HG03159 (cell line): Measurements from ENCODE around the gene PDIA6.
"Not testable (repeated sequence)": the region's sequence is repeated elsewhere in the genome, so short reads cannot be mapped to it uniquely, and the experiment has no call there.

Experiments
- ATAC-seq: cut with Tn5 transposase; IDR thresholded peaks from one replicate; pipeline ENCODE4 v1.9.1; 2021; ENCODE audit warnings: mild to moderate bottlenecking, moderate library complexity; ENCODE audit not compliant: unreplicated experiment

Gene PDIA6

DNA sequence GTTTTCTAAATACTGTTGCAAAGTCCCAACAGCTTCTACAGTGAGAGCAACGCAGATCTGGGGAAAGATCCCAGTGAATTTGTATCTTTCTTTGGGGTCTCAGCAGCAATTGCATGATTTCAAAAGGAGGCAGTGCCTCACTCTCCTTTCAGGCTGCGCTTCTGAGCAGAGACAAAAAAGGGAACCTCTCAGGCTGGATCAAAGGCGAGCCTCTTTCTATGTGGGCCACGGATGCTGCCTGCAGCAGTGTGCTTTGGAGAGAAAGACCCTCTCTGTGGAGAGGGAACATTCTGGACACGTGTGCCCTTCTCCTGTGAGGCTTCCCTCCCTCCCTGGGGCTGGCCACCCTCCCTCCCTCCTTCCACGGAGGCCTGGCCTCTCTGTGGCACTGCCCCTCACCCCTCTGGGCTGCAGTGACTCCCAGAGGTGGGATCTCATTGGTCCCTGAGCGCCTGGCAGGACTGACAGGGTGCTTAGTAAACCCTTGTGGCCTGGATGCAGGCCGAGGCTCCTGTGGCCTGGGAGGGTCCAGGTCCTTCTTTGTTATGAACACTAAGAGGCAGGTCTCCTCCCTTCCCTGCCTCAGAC lies 21.6 kb upstream of the PDIA6 start:
- no peak for ATAC-seq

- no peak for ATAC-seq
Measured at GRCh38 chr2:10833021-10833420, 20.4 kb upstream of the PDIA6 start.

DNA sequence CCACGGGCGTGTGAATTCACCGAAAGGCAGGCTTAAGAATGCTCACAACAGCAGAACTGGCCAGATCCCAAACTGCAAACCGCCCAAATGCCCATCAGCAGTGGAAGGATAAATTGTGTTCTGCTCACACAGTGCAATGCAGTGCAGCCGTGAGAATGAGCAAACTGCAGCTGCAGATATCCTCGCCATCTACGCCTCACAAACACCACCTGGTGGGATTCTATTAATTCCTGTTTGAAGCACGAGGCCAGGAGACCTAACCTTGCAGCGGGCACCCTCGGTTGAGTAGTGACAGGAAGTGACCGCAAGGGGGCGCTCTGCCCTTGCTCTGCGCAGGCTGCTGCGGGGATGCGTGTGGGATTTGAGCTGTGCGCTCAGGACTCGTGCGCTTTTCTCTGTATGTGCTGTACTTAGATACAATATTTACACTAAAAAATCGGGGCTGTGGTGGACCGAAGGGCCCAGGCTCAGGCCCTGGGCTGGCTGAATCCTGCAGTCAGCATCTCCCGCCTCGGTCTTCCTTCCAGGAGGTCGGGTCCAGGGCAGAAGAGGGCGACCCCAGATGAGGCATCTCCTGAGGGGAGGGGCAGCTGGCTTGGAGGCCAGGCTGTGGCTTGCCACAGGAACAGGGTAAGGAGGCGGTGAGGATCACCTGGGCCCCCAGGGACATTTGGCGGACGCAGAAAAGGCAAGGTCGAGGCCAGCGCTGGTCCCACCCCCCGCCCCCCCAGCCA lies 19.8 kb upstream of the PDIA6 start:
- peak; percentile 82 for ATAC-seq

DNA sequence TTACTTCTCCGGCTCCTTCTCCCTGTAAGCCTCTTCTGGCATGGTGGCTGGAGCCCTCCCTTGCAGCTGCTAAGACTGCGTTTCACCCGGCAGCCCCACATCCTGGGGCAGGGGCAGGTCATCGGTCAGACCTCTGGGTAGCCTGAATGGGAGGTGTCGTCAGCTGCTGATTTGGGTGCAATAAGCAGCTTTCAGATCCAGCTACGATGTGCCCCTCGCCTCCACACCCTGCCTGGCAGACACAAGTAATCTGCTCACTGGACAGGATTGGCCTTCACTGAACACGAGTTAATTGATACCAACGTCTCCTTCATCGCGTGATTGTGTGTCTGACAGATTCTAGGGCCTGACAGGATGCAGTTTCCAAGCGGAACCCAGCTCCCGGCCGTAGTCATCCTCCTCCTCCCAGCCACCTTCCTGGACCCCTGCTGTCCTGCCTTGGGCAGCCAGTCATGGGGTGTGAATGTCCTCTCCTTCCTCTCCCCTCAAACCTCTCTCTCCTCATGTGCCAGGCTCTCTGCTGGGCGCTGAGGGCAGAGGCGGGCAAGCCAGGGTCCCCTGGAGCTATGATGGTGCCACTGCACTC lies 18.9 kb upstream of the PDIA6 start:
- no peak for ATAC-seq

DNA sequence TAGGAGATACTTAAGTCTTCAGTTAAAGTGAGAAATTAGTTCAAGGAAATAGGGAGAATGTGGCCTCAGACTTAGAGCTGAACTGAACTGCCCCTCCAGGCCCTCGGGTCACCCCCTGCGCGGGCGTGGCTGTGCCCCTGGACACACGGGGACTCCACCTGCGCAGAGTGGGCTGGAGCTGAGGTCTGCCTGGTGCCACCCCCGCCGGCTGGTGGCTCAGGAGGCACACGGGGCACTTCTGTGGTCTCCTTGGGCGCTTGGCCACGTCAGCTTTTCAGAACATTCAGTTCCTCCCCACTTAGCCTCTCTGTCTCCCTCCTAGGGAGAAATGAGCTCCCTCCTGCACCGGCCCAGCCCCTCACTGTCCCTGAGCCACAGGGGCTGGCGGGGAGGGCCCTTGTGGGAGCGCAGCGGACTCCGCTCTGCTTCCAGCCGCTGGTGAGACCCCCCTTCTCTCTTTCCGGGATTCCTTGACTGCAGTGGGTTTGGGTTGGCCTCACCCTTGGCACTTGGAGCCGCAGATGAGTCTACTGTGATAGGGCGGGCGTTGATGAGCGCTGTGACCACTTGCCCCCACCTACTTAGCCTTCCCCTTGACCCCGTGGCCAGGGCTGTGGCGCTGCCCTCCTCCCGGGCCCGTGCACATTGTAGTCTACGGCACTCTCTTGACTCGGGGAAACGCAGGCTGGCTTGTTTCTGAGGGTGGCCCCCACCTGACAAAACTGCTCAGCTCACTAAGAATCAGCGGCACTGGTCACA lies 18.2 kb upstream of the PDIA6 start:
- ATAC-seq: no peak

GRCh38 chr2:10830203-10830602 lies 17.6 kb upstream of the PDIA6 start:
- no peak for ATAC-seq

- no peak for ATAC-seq
Measured at GRCh38 chr2:10829299-10829698, 16.7 kb upstream of the PDIA6 start.

DNA sequence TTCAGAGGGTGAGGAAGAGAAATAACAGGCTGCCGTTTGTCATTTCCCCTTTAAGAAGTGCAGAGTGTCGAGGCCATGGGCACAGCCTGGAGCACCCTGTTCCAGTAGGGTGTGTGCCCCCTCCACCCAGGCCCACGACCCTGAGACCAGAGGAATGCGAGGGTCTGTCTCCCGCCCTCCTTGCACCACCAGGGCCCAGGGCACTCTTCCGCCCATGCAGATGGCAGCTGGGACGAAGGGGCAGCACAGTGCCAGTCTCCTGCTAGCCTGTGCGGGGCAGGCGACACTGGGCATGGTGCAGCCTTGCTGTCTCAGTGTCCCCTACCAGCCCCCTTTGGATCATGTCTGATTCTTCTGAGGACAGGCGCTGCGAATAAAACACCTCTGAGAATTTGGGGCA lies 15.8 kb upstream of the PDIA6 start:
- no peak for ATAC-seq

DNA sequence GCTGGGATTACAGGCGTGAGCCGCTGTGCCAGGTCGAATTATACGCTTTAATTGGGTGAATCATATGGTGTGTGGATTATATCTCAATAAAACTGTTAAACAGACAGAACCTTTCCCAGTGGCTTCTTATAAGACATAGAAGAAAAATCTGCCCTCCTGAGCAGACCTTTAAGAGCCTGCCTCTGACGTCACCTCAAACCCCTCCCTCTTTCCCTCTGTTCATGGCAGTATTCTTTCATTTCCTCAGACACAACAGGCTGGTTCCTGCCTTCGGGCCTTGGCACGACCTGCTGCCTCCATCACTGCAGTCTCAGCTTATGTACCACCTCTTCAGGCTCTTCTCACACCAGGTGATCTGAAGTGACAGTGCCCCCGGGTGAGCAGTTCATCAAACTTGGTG lies 14.0 kb upstream of the PDIA6 start:
- no peak for ATAC-seq

DNA sequence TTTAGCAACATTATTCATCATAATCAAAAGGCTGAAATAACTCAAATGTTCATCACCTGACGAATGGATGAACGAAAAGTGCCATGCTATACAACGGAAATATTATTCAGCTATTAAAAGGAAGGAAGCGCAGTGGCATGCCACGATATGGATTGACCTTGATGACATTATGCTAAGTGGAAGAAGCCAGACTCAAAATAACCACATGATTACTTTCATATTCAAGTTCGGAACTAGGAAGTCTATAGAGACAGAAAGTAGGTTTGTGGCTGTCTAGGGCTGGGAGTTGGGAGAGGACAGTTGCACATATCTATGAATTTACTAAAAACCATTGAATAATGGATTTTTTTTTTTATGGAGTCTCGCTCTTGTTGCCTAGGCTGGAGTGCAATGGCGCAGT lies 13.4 kb upstream of the PDIA6 start:
- ATAC-seq: no peak

DNA sequence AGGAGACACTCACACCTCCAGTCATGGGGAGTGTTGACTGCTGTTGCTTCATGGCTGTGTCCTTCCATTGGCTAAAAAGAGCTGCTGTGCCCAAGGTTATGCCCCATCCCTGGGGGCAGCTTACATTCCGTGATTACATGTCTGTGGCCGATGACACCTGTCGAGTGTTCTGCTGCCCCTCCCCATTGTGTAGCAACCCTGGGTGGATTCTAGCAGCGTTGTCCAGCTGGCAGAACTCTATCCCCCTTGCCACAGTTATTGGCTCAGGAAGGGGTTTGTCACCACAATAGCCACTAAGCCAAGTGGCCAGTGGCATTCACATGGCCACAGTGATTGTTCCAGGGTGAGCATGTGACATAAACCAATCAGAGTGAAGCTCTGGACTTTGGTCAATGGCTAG lies 11.6 kb upstream of the PDIA6 start:
- no peak for ATAC-seq

GRCh38 chr2:10820978-10821695 lies 8.6 kb upstream of the PDIA6 start:
- no peak for ATAC-seq

- no peak for ATAC-seq
Measured at GRCh38 chr2:10820562-10820961, 8.0 kb upstream of the PDIA6 start.

GRCh38 chr2:10819714-10820314 lies 7.2 kb upstream of the PDIA6 start:
- no peak for ATAC-seq

- ATAC-seq: no peak
Measured at GRCh38 chr2:10818984-10819383, 6.4 kb upstream of the PDIA6 start.

DNA sequence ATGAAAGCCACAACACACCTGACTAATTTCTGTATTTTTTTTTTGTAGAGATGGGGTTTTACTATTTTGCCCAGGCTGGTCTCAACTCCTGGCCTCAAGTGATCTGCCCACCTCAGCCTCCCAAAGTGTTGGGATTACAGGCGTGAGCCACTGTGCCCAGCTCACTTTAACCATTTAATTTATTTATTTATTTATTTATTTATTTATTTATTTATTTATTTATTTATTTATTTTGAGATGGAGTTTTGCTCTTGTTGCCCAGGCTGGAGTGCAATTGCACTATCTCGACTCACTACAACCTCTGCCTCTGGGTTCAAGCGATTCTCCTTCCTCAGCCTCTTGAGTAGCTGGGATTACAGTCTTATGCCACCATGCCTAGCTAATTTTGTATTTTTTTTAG lies 5.7 kb upstream of the PDIA6 start:
- not testable (repeated sequence) for ATAC-seq

- no peak for ATAC-seq
Measured at GRCh38 chr2:10817413-10817812, 4.8 kb upstream of the PDIA6 start.

DNA sequence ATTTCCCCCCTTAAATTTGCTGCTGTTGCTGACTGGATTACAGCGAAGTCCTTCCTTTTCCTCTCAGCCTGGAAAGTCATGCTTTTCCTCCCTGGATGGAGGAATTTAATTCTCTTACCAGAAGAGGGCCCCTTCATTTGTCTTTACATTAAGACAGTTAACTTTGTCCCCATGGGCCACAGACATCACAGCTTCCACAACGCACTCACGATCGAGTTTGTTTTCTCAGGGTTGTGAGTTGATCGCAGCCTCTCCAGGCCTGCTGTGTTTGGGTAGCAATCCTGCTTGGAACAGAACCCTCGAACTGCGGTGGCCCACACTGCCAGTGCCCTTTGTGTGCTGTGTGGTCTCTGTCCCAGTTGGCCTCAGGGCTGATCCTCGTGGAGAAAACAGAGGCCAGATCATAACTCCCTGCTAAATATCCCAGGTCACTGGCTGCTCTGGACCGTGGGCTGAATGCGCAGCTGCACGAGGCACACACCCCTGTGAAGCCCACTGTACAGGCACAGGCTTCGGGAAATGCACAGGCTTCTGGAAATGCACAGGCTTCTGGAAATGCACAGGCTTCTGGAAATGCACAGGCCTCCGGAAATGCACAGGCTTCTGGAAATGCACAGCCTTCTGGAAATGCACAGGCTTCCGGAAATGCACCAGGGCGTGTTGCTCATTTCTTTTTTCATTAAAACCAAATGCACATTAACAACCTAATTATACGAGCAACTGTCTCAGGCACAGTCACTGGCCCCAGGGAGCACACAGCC lies 2.2 kb upstream of the PDIA6 start:
- no peak for ATAC-seq

DNA sequence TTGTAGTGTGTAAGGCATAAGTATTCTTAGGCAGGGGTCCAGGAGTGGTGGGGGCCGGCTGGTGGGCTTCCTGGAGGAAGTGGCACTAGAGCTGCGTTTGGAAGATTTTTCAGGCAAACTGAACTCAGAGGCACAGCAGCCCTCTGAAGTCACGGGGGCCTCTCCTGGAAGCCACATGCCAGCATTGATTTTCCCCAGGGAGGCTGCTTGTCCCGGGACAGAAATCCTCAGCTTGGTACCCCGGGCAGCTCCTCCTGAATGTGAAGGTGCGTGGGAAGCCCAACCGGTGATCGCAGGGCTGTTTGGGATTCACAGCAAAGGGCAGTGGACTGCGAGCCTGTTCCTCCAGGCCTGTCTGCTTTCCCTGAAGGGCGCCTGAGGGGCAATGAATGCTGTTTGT lies 1.6 kb upstream of the PDIA6 start:
- no peak for ATAC-seq
